ENCODE measurements around the gene ZNF556. TPM values are rescaled to one million over a fixed set of nuclear protein-coding genes. Genes with fewer than 3 reads are reported as not detected.

The ZNF556 gene
- polyA plus RNA-seq (ENCODE audit: low read depth in 6 of 6): not detected

DNA sequence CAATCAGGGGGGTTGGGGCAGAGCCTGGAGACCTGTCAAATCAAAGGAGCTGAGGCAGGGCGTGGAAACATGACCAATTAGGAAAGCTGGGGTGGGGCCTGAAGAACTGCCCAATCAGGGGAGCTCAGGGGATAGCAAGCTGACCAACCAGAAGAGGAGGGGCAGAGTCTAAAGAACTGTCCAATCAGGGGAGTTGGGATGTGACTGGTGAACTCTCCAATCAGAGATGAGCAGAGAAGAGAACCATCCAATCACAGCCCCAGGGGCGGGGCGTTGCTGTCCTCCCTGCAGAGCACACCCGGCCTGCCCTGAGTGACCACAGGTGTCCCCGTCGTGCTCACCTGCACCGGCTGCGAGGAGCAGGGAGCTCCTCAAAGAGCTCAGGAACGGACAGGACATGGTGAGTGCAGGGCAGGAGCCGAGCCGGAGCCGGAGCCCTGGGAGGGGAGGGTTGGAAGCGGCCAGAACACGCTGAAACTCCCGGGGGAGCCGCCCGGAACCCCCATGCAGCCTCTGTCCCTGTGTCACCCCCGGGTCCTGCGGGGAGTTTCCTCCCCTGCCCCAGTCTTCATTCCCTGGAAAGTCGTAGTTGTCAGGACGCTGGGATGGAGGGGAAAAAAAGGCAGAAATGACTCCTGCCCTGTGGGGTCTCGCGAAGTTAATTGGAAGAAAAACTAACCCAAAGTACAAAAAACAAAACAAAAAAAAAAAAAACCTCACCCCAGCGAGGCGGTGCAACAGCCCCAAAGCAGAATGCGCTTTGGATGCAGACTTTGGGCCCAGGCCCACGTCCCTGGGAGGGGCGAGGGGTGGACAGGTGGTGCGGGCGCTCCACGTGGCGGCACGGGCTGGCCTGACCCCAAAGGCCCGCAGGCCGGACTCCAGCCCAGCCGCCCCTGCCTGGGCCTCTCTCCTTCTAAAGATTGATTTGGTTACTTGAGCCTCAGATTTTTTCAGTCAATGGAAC is at the start of gene ZNF556:
ZNF556 (plus strand) TSS at position 311 of the 967 bp plus-strand sequence; CDS start at position 398, 87 bp downstream.
- peaks cover 0 to 8% (median 0%) of the 10 kb centered on the region in 3 donors for H3K27me3 Mint-ChIP-seq
- peaks cover 0 to 3% (median 0%) of the 10 kb centered on the region in 7 donors for H3K9me3 Mint-ChIP-seq
- peaks cover 0 to 11% (median 5%) of the 10 kb centered on the region in 3 donors for H3K4me1 Mint-ChIP-seq
- DNase-seq (no peak), ATAC-seq (ENCODE audit: low read depth in 2 of 2) (no peak)
- H3K4me3 Mint-ChIP-seq: no peak within 1 kb of the TSS
- peak within 1 kb of the TSS in 2 of 6 donors; percentile 47 to 64 for H3K27ac Mint-ChIP-seq
- no peaks in the 10 kb centered on the region for H3K36me3 Mint-ChIP-seq

DNA sequence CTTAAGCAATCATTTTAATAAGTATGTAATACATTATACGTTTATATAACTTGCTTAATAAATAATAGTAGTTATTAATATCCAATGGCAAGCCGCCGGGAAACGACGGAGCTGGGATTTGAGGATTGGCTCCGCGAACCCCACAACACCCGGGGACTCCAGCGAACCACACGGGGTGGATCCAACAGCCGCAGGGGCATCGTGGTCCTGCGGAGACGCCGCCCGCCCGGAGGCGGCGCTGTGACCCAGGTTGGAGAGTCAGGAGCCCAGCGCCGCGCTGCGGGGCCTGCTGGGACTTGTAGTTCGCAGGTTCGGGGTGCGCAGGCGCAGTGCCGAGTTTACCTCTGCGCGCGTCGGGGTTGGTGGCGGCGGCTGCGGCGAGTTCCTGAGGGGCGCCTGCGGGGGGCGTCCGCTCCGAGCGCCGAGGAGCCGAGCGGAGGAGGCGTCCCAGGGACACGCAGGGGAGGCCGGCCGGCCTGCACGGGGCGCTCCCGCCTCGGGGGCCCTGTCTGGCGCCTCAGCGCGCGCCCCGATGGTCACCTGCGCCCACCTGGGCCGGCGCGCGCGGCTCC is 47.5 kb upstream of the ZNF556 start, which contains the start of gene ZNF554:
ZNF554 (plus strand) TSS at position 329 of the 572 bp plus-strand sequence; CDS start at position 533, 204 bp downstream.
- Mint-ChIP-seq H3K27ac (peak within 1 kb of the TSS; percentile 58 to 90 (median 82)), H3K9me3 (peaks cover 0 to 2% (median 0%) of the 10 kb centered on the region in 7 donors)

DNA sequence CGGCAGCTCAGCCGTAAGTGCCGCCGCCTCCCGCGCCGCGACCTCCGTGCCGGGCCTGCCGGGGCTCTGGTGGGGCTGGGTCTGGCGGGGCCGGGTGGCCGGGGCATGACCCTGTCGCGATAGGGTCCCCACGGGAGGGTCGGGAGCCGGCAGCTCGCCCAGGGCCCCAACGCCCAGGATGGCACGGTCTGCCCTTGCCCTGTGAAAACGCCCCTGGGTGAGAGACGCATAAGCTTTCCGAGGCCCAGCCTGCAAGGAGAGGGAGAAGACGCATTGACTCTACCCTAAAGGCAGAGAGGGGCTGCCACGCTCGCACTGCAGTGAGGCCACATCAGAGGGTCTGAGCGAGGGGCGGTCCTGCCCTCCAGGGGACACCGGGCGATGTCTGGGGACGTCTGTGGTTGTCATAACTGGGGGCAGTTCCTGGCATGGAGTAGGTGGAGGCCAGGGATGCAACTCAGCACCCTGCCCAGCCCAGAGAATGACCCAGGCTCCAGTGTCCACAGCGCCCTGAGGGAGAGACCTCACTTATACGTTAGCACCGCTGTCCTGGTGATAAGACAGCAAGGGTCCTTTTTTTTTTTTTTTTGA is 46.9 kb upstream of the ZNF556 start:
- H3K27me3 Mint-ChIP-seq: no peaks in the 10 kb centered on the region
- DNase-seq (no peak), ATAC-seq (ENCODE audit: low read depth in 2 of 2) (peak in 1 of 2 donors; percentile 13)
- H3K4me3 Mint-ChIP-seq: peak overlapping the region; percentile 81 to 90 (median 86)
- H3K36me3 Mint-ChIP-seq: peaks cover 0 to 5% of the 10 kb centered on the region in 2 donors
- peaks cover 0 to 2% (median 0%) of the 10 kb centered on the region in 7 donors for H3K9me3 Mint-ChIP-seq
- H3K27ac Mint-ChIP-seq: peak overlapping the region in 3 of 6 donors; percentile 32 to 60 (median 34)
- peaks cover 8 to 17% (median 13%) of the 10 kb centered on the region in 3 donors for H3K4me1 Mint-ChIP-seq

More for the DNA sequence above, 47.5 kb upstream of the ZNF556 start, which contains the start of gene ZNF554:
- Mint-ChIP-seq H3K4me3 (peak within 1 kb of the TSS; percentile 83 to 92 (median 87)), H3K27me3 (no peaks in the 10 kb centered on the region), H3K4me1 (peaks cover 8 to 17% (median 13%) of the 10 kb centered on the region in 3 donors), H3K36me3 (peaks cover 0 to 3% of the 10 kb centered on the region in 2 donors)
- DNase-seq (peak; percentile 97), ATAC-seq (ENCODE audit: low read depth in 2 of 2) (peak; percentile 94 to 95)

DNA sequence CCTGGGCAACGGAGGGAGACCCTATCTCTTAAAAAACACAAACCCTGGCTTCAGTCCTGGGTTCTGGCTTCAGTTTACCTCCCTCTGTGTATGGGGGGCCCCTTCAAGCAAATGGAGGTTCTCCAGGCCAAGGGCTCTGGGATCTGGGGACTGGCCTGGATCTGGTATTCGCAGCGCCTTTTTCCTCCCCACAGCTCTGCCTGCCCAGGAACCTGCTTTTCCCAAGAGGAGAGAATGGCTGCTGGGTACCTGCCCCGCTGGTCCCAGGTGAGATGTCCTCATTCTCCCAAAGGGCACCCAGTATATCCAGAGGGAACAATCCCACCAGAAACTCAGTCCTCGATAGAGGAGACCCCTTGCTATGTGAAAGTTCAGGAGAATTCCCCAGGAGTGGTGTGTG is 44.3 kb upstream of the ZNF556 start:
- H3K36me3 Mint-ChIP-seq: peaks cover 9 to 11% of the 10 kb centered on the region in 2 donors
- H3K9me3 Mint-ChIP-seq: peaks cover 0 to 4% (median 0%) of the 10 kb centered on the region in 7 donors
- DNase-seq: no peak
- H3K27ac Mint-ChIP-seq: no peak overlapping the region
- no peak for ATAC-seq (ENCODE audit: low read depth in 2 of 2)
- H3K4me3 Mint-ChIP-seq: peak overlapping the region in 1 of 8 donors; percentile 54
- peaks cover 8 to 17% (median 12%) of the 10 kb centered on the region in 3 donors for H3K4me1 Mint-ChIP-seq
- H3K27me3 Mint-ChIP-seq: no peaks in the 10 kb centered on the region

DNA sequence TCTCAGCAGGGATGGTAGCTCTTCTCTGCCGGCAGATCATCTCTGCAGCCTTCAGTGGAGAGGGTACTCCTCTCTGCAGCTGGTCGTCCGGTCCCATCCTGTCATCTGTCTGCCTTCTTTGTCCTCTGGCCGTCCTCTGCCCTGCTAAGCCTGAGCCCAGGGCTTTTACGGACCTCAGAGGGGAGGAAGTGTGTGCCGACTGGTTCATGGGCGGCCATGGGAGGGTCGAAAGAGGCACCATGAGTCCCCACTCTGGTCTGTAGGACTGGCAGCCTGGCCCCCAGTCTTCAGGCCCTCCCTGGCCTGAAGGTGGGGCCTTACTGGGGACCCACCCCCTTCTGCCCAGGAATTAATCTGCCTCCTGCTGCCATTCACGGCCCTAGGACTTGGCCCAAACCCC is 43.5 kb upstream of the ZNF556 start:
- no peak overlapping the region for H3K27ac Mint-ChIP-seq
- no peaks in the 10 kb centered on the region for H3K27me3 Mint-ChIP-seq
- H3K4me3 Mint-ChIP-seq: peak overlapping the region in 2 of 8 donors; percentile 33 to 60
- H3K9me3 Mint-ChIP-seq: peaks cover 0 to 5% (median 0%) of the 10 kb centered on the region in 7 donors
- peaks cover 7 to 14% (median 14%) of the 10 kb centered on the region in 3 donors for H3K4me1 Mint-ChIP-seq
- ATAC-seq (ENCODE audit: low read depth in 2 of 2): no peak
- DNase-seq: no peak
- H3K36me3 Mint-ChIP-seq: peaks cover 11 to 14% of the 10 kb centered on the region in 2 donors

DNA sequence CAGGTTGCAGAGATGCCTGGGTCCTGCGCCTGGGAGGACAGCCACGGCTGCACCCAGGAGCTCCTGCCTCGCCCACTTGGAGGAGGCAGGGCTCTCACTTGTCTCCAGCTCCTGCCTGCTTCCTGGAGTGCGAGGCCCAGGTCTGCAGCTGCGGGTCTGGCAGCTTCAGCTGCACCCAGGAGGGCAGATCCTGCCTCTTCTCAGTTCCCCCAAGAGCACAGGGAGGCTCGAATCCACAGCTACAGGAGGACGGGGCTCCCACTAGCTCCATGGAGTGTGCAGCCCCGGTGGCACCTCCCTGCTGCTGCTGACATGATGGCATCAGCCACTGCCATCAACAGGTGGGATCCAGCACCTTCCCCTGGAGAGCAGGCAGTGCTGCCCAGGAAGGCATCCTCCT is 43.0 kb upstream of the ZNF556 start:
- ATAC-seq (ENCODE audit: low read depth in 2 of 2) (no peak), DNase-seq (no peak)
- no peak overlapping the region for H3K27ac Mint-ChIP-seq
- H3K4me1 Mint-ChIP-seq: peaks cover 6 to 13% (median 12%) of the 10 kb centered on the region in 3 donors
- no peaks in the 10 kb centered on the region for H3K27me3 Mint-ChIP-seq
- peaks cover 0 to 5% (median 0%) of the 10 kb centered on the region in 7 donors for H3K9me3 Mint-ChIP-seq
- H3K4me3 Mint-ChIP-seq: peak overlapping the region in 1 of 8 donors; percentile 63
- H3K36me3 Mint-ChIP-seq: peaks cover 11 to 14% of the 10 kb centered on the region in 2 donors

DNA sequence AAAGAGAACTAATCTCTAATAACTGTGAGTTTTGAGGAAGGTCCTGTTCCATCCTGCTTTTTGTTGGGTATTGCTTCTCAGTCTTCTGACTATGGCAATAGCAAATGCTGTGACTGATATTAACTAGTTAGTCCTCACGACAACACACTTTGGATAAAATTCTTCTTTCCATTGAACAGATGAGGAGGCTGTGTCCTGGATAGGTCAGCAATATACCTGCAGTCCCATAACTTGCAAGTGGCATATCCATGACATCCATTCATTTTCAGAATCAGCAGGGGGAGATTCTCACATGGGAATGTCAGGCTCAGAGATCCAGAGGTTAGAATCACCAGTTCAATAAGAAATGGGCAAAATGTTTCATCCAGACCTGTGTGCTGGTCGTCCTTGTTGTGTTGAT is 40.1 kb upstream of the ZNF556 start:
- Mint-ChIP-seq H3K4me1 (peaks cover 2 to 7% (median 6%) of the 10 kb centered on the region in 3 donors), H3K27ac (no peak overlapping the region), H3K27me3 (no peaks in the 10 kb centered on the region), H3K36me3 (peaks cover 11 to 14% of the 10 kb centered on the region in 2 donors), H3K4me3 (no peak overlapping the region), H3K9me3 (peaks cover 0 to 15% (median 5%) of the 10 kb centered on the region in 7 donors)
- DNase-seq: no peak
- ATAC-seq (ENCODE audit: low read depth in 2 of 2): no peak

DNA sequence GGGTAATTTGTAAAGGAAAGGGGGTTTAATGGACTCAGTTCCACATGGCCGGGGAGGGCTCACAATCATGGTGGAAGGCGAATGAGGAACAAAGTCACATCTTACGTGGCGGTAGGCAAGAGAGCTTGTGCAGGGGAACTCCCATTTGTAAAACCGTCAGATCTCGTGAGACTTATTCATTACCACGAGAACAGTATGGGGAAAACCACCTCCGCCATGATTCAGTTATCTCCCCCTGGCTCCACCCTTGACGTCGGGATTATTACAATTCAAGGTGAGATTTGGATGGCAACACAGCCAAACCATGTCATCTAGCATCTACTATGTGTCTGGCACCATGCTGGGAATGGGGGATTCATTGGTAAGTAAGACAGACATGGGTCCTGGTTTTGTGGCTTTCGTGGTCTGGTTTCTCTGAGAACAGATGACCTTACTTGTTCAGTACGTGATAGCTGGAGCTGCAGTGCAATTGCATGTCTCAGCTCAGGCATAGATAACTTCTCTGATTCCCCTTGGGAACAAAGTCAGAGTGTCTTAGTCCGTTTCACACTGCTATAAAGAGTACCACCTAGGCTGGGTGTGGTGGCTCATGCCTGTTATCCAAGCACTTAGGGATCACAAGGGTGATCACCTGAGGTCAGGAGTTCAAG is 39.2 kb upstream of the ZNF556 start:
- no peak overlapping the region for H3K4me3 Mint-ChIP-seq
- peaks cover 2 to 24% (median 9%) of the 10 kb centered on the region in 7 donors for H3K9me3 Mint-ChIP-seq
- no peaks in the 10 kb centered on the region for H3K27me3 Mint-ChIP-seq
- ATAC-seq (ENCODE audit: low read depth in 2 of 2) (peak in 1 of 2 donors; percentile 14), DNase-seq (no peak)
- H3K36me3 Mint-ChIP-seq: peaks cover 18 to 22% of the 10 kb centered on the region in 2 donors
- H3K27ac Mint-ChIP-seq: peak overlapping the region in 1 of 6 donors; percentile 69
- peaks cover 0 to 9% (median 7%) of the 10 kb centered on the region in 3 donors for H3K4me1 Mint-ChIP-seq

DNA sequence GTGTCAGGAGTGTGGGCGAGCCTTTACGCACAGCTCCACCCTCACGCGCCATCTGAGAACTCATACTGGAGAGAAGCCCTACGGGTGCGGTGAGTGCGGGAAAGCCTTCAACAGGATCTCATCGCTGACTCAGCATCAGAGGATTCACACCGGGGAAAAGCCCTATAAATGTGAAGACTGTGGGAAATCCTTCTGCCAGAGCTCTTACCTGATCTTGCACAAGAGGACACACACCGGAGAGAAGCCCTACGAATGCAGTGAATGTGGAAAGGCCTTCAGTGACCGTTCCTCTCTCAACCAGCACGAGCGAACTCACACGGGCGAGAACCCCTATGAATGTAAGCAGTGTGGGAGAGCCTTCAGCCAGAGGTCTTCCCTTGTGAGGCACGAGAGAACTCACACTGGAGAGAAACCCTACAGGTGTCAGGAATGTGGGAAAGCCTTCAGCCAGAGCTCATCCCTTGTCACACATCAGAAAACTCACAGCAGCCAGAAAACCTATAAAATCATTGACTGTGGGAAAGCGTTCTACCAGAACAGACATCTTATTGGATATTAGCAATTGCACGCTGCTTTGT is 32.8 kb upstream of the ZNF556 start:
- Mint-ChIP-seq H3K4me3 (peak overlapping the region in 2 of 8 donors; percentile 12 to 56), H3K36me3 (peaks cover 32 to 34% of the 10 kb centered on the region in 2 donors), H3K27ac (no peak overlapping the region), H3K27me3 (no peaks in the 10 kb centered on the region), H3K9me3 (peaks cover 9 to 65% (median 39%) of the 10 kb centered on the region in 7 donors), H3K4me1 (peaks cover 0 to 4% (median 0%) of the 10 kb centered on the region in 3 donors)
- DNase-seq (no peak), ATAC-seq (ENCODE audit: low read depth in 2 of 2) (no peak)

DNA sequence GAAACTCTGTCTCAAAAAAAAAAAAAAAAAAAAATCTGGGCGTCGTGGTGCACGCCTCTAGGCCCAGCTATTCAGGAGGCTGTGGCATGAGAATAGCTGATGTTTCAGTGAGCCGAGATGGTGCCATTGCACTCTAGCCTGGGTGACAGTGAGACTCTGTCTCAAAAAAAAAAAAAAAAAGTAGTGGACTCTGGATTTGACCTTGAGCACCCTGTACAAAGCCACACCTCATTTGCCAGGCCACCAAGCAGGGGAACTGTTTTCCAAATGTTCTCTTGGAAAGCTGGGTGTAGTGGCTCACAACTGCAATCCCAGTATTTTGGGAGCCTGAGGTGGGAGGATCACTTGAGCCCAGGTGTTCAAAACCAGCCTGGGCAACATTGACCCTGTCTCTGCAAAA is 29.7 kb upstream of the ZNF556 start:
- H3K4me3 Mint-ChIP-seq: peak overlapping the region in 1 of 8 donors; percentile 56
- peaks cover 9 to 52% (median 36%) of the 10 kb centered on the region in 7 donors for H3K9me3 Mint-ChIP-seq
- H3K27me3 Mint-ChIP-seq: no peaks in the 10 kb centered on the region
- peaks cover 30 to 32% of the 10 kb centered on the region in 2 donors for H3K36me3 Mint-ChIP-seq
- ATAC-seq (ENCODE audit: low read depth in 2 of 2): no peak
- H3K27ac Mint-ChIP-seq: peak overlapping the region in 1 of 6 donors; percentile 54
- no peak for DNase-seq
- peaks cover 9 to 16% (median 10%) of the 10 kb centered on the region in 3 donors for H3K4me1 Mint-ChIP-seq

DNA sequence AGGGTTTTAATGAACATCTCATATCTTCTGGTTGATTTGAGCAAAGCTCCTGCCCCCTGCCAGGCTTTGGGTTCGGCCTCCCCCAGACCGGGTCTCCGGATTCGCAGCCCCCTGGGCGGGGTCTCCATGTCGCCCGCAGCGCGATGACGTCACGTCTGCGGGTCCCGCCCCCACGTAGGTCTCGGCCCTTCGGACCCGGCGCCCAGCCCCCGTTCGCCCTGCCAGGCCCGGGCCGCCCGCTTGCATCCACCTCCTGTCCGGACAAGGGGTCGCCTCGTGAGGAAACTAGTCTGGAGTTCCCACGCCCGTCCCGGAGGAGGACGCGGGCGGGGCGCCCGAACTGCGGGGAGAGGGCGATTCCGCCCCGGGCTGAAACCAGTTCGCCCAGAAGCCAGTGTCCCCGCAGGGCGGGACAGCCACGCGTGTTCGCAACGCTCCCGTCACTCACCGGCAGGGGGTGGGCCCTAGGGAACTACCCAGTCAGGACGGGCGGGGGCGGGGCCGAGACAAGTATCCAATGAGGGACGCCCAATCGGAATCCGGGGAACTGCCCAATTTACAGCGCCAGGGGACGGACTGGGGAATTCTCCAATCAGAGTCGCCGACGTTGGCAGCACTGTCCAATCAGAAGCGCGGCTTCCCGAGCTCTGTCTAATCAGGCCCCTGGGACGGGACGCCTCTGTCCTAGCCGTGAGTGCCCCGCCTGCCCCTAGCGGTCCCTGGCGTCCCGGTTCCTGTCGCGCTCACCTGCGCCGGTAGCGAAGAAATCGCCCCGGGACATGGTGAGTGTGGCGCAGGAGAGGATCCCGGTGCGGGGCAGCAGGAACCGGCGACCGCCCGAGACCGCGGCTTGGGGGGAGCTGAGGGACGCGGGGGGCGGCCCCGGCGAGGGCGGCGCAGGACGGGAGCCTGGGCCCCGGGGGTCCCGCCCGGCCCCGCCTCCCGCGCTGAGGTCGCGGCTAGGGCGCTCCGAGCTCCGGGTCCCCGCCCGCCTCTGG is 26.0 kb upstream of the ZNF556 start, which contains the start of gene ZNF555:
ZNF555 (plus strand) TSS at position 682 of the 998 bp plus-strand sequence; CDS start at position 780, 98 bp downstream.
- DNase-seq (peak; percentile 97), ATAC-seq (ENCODE audit: low read depth in 2 of 2) (peak; percentile 93 to 95)
- H3K4me1 Mint-ChIP-seq: peaks cover 10 to 30% (median 25%) of the 10 kb centered on the region in 3 donors
- H3K4me3 Mint-ChIP-seq: peak within 1 kb of the TSS; percentile 91 to 98 (median 96)
- H3K27me3 Mint-ChIP-seq: no peaks in the 10 kb centered on the region
- H3K27ac Mint-ChIP-seq: peak within 1 kb of the TSS; percentile 83 to 99 (median 93)
- peaks cover 8 to 9% of the 10 kb centered on the region in 2 donors for H3K36me3 Mint-ChIP-seq
- H3K9me3 Mint-ChIP-seq: peaks cover 0 to 16% (median 10%) of the 10 kb centered on the region in 7 donors
